HCT116 (cell line): ENCODE data around the gene IGFALS. TPM values are rescaled to one million over a fixed set of nuclear protein-coding genes. Genes with fewer than 3 reads are reported as not detected.

Experiments used
- ATAC-seq: fragments of 200-7000 bp; cut with Tn5 transposase; 2 replicates; pipeline ENCODE4 v1.9.1; 2020; ENCODE audit warnings: mild to moderate bottlenecking, moderate library complexity
- BruUV-seq: library from RNA; stranded (reverse); fragments of 400-500 nt; replicated peaks from 2 replicates; lab custom pipeline; 2021; lab: Mats Ljungman, UMichigan
- CTCF ChIA-PET: fragments of 300-600 bp; sonication (Branson Sonifier 250); formaldehyde crosslinking; loops from one replicate; lab custom pipeline; 2021; ENCODE audit warnings: antibody characterized with exemption; lab: Charles Lee
- POLR2A ChIA-PET: fragments of 300-600, 350-600 bp; sonication (Branson Sonifier 250); formaldehyde crosslinking; loops from one replicate; lab custom pipeline; 2021; ENCODE audit warnings: antibody characterized with exemption; lab: Charles Lee
- RAD21 ChIA-PET, 2 experiments: fragments of 300-600 bp; sonication (Branson Sonifier 250); formaldehyde crosslinking; loops; one replicate each; lab custom pipeline; 2023; ENCODE audit warnings: low total read pairs in 2 of 2; ENCODE audit not compliant: uncharacterized antibody in 2 of 2, unreplicated experiment in 2 of 2, low non-redundant PET in 1 of 2; lab: Charles Lee
- DNase-seq: peaks from one replicate; pipeline ENCODE4 v3.0.0-alpha.2; 2010; ENCODE audit warnings: low read depth, low spot score
- H2AFZ ChIP-seq: fragments of 200-600 bp; shearing (Covaris generic), sonication (generic); 2 replicates; pipeline ENCODE4 v1.6.1; 2017; ENCODE audit warnings: low read depth, mixed run types, mixed read lengths, antibody characterized with exemption, low read length; ENCODE audit not compliant: poor library complexity, severe bottlenecking
- H3K27ac ChIP-seq: 2 replicates; pipeline ENCODE4 v1.5.1; 2012; ENCODE audit warnings: low read depth, low read length
- H3K27me3 ChIP-seq: fragments of 200-600 bp; sonication (generic); 2 replicates; pipeline ENCODE4 v1.6.1; 2016; ENCODE audit warnings: mixed run types, low read length, mixed read lengths; ENCODE audit not compliant: insufficient read depth
- H3K36me3 ChIP-seq, 2 experiments: fragments of 200-500 bp in 1 of 2; fragments of 200-600 bp in 1 of 2; sonication (Bioruptor generic) in 1 of 2; sonication (generic) in 1 of 2; 2 replicates each; pipeline versions ENCODE4 v1.5.1 to v1.6.1; 2014 to 2016; ENCODE audit warnings: low read length in 2 of 2, inconsistent platforms in 1 of 2, mixed read lengths in 1 of 2, mixed run types in 1 of 2; ENCODE audit not compliant: insufficient read depth in 2 of 2, control insufficient read depth in 1 of 2
- H3K4me1 ChIP-seq, 2 experiments: fragments of 200-600 bp in 1 of 2; sonication (generic) in 1 of 2; 2 replicates each; pipeline versions ENCODE4 v1.5.1 to v1.6.1; 2012 to 2017; ENCODE audit warnings: low read length in 2 of 2, inconsistent platforms in 1 of 2, mild to moderate bottlenecking in 1 of 2, mixed read lengths in 1 of 2, mixed run types in 1 of 2, moderate library complexity in 1 of 2; ENCODE audit not compliant: insufficient read depth in 2 of 2, control insufficient read depth in 1 of 2
- H3K4me2 ChIP-seq: fragments of 200-600 bp; sonication (generic); 2 replicates; pipeline ENCODE4 v1.6.1; 2017; ENCODE audit warnings: mixed run types, low read length, mixed read lengths
- H3K4me3 ChIP-seq, 2 experiments: fragments of 200-600 bp in 1 of 2; sonication (generic) in 1 of 2; replicated peaks in 1 of 2; 2 replicates each; pipeline ENCODE4 v1.5.1; 2011 to 2016; ENCODE audit warnings: low read length in 2 of 2, control low read depth in 1 of 2, low read depth in 1 of 2, mild to moderate bottlenecking in 1 of 2, mixed read lengths in 1 of 2, mixed run types in 1 of 2
- H3K79me2 ChIP-seq: fragments of 200-600 bp; sonication (generic); 2 replicates; pipeline ENCODE4 v1.6.1; 2017; ENCODE audit warnings: mild to moderate bottlenecking, mixed run types, low read length, moderate library complexity, mixed read lengths; ENCODE audit not compliant: insufficient read depth
- H3K9ac ChIP-seq: fragments of 200-600 bp; sonication (generic); 2 replicates; pipeline ENCODE4 v1.6.1; 2016; ENCODE audit warnings: low read length, mixed read lengths
- H3K9me2 ChIP-seq: fragments of 200-600 bp; sonication (generic), shearing (Covaris generic); 2 replicates; pipeline ENCODE4 v1.6.1; 2017; ENCODE audit warnings: mixed run types, mild to moderate bottlenecking, moderate library complexity; ENCODE audit not compliant: insufficient read depth
- H3K9me3 ChIP-seq, 2 experiments: fragments of 200-500 bp in 1 of 2; fragments of 200-600 bp in 1 of 2; sonication (Bioruptor generic) in 1 of 2; sonication (generic) in 1 of 2; 2 replicates each; pipeline ENCODE4 v1.6.1; 2014 to 2017; ENCODE audit warnings: low read length in 2 of 2, mixed read lengths in 2 of 2, inconsistent platforms in 1 of 2, low read depth in 1 of 2, mild to moderate bottlenecking in 1 of 2, mixed run types in 1 of 2, moderate library complexity in 1 of 2; ENCODE audit not compliant: control insufficient read depth in 1 of 2, insufficient read depth in 1 of 2
- H4K20me1 ChIP-seq: fragments of 200-600 bp; sonication (generic), shearing (Covaris generic); 2 replicates; pipeline ENCODE4 v1.6.1; 2017; ENCODE audit warnings: mixed run types, mild to moderate bottlenecking, moderate library complexity; ENCODE audit not compliant: insufficient read depth
- CBX3 ChIP-seq: IDR thresholded peaks from 2 replicates; pipeline ENCODE4 v1.6.1; 2012; ENCODE audit warnings: low read depth
- CEBPB ChIP-seq: IDR thresholded peaks from 2 replicates; pipeline ENCODE4 v1.6.1; 2012; ENCODE audit warnings: low read depth
- EGR1 ChIP-seq: IDR thresholded peaks from 2 replicates; pipeline ENCODE4 v1.6.1; 2012; ENCODE audit warnings: low read depth
- FOSL1 ChIP-seq: IDR thresholded peaks from 2 replicates; pipeline ENCODE4 v1.6.1; 2012; ENCODE audit warnings: low read depth
- JUND ChIP-seq: IDR thresholded peaks from 2 replicates; pipeline ENCODE4 v1.6.1; 2012
- POLR2A ChIP-seq: IDR thresholded peaks from 2 replicates; pipeline ENCODE4 v1.7.0; 2011; ENCODE audit warnings: borderline replicate concordance; ENCODE audit not compliant: insufficient read depth, insufficient read length; ENCODE audit errors: extremely low read depth
- POLR2AphosphoS5 ChIP-seq: IDR thresholded peaks from 2 replicates; pipeline ENCODE4 v1.6.1; 2011; ENCODE audit warnings: mild to moderate bottlenecking, low read depth, low read length, moderate library complexity
- RAD21 ChIP-seq: IDR thresholded peaks from 2 replicates; pipeline ENCODE4 v1.6.1; 2012; ENCODE audit warnings: low read depth, mild to moderate bottlenecking
- SIN3A ChIP-seq: IDR thresholded peaks from 2 replicates; pipeline ENCODE4 v1.6.1; 2012; ENCODE audit warnings: low read depth
- SP1 ChIP-seq: IDR thresholded peaks from 2 replicates; pipeline ENCODE4 v1.6.1; 2012; ENCODE audit warnings: low read depth
- ZFX ChIP-seq: fragments of 450-650 bp; IDR thresholded peaks from 2 replicates; pipeline ENCODE4 v1.6.1; 2017
- ZNF274 ChIP-seq: fragments of 200-500 bp; sonication (Bioruptor generic); IDR thresholded peaks from 2 replicates; pipeline ENCODE4 v1.6.1; 2014; ENCODE audit warnings: mild to moderate bottlenecking, low read depth, low read length, inconsistent platforms
- intact Hi-C: fragments of 100-400 bp; cut with micrococcal nuclease; formaldehyde crosslinking; loops from 2 replicates; pipeline ENCODE4 v1.10.0; 2022
- total RNA-seq: library from RNA; stranded (reverse); gene quantifications from one replicate; pipeline ENCODE4 v1.2.1, GENCODE V29; 2021; ENCODE audit not compliant: unreplicated experiment
- TF ChIP-seq, protein P1 (sequence below), 3 experiments: fragments of 200-600 bp in 1 of 3; sonication (generic) in 1 of 3; IDR thresholded peaks in 2 of 3; conservative IDR thresholded peaks in 1 of 3; 2 replicates each; pipeline ENCODE4 v1.5.1; 2012 to 2017; ENCODE audit warnings: low read depth in 2 of 3, low read length in 2 of 3, antibody characterized with exemption in 1 of 3, borderline replicate concordance in 1 of 3, control low read depth in 1 of 3, mild to moderate bottlenecking in 1 of 3, mixed read lengths in 1 of 3, mixed run types in 1 of 3, moderate library complexity in 1 of 3; ENCODE audit not compliant: insufficient read depth in 1 of 3
- TF ChIP-seq, protein P2 (sequence below): IDR thresholded peaks from 2 replicates; pipeline ENCODE4 v1.6.1; 2011; ENCODE audit warnings: mild to moderate bottlenecking, low read length, moderate library complexity; ENCODE audit not compliant: insufficient replicate concordance; ENCODE audit errors: extremely low read depth

The IGFALS gene
- total RNA-seq, 1 experiment from 2014 or later, result 0.10 TPM

GRCh38 chr16:1781758-1782407 is 11.6 kb downstream of the IGFALS start:
- no peak for DNase-seq
- Histone ChIP-seq H3K4me2 (peak overlapping the region; percentile 97), H3K36me3 (peaks cover 0 to 5% of the 10 kb centered on the region in 2 experiments; a peak in 2 of 4 replicates), H3K27me3 (no peaks in the 10 kb centered on the region), H2AFZ (no peak overlapping the region), H3K79me2 (peaks cover 45% of the 10 kb centered on the region), H3K9me3 (no peaks in the 10 kb centered on the region), H4K20me1 (no peaks in the 10 kb centered on the region), H3K4me3 (peak overlapping the region; percentile 79 to 88), H3K9ac (peak overlapping the region; percentile 88), H3K27ac (peak overlapping the region; percentile 78), H3K9me2 (no peaks in the 10 kb centered on the region), H3K4me1 (peaks cover 0 to 22% of the 10 kb centered on the region in 2 experiments; a peak in 3 of 4 replicates)
- ATAC-seq, result peak; percentile 11
- CTCF ChIA-PET, result interaction anchor here (1.0 to 1.2 kb wide), 5 partner anchors 8 to 150 kb away, joined by 3 to 13 read pairs (median 5); partner anchors contain the start of genes EME2, MAPK8IP3 and MRPS34
- BruUV-seq, result no TSS peak
- RAD21 ChIA-PET, result no interaction called here
- POLR2A ChIA-PET, result interaction anchor here (1.1 to 1.4 kb wide), 5 partner anchors 10 to 374 kb away, joined by 4 to 23 read pairs (median 6); partner anchors contain the start of genes EME2, FAHD1, HAGH and MRPS34
- peak; percentile 51; the same call in 1 of the 2 replicates for TF ChIP-seq ZFX
- TF ChIP-seq POLR2AphosphoS5, result peak; percentile 28; the same call in 1 of the 2 replicates
- no peak for TF ChIP-seq FOSL1
- intact Hi-C loops, result loop anchor here (1.0 to 2.0 kb wide), 2 partner anchors 9 to 45 kb away; partner anchors contain the start of genes FAHD1, HAGH and MRPS34

DNA sequence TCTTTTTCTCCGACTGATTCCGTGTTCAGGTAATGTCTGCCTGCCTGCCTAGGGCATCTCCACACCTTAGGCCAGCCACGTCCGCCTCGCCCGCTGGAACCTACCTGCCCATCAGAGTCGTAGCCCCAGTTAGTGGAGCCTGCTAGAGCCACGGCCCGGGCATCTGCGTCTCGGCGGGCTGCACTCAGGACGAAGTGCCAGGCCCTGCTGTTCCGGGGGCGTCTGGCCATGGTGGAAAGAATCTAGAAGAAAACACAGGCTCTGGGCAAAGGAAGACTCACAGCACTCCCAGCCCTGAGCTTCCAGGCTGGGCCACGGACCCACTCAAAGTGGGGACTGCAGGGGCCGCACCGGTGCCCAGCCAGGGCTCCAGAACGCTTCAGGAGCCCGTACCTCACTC is 12.3 kb downstream of the IGFALS start:
- CTCF ChIA-PET, result no interaction called here
- Histone ChIP-seq H3K4me3 (peak overlapping the region; percentile 79 to 88), H3K36me3 (peaks cover 0 to 5% of the 10 kb centered on the region in 2 experiments; a peak in 3 of 4 replicates), H4K20me1 (no peaks in the 10 kb centered on the region), H3K9me2 (no peaks in the 10 kb centered on the region), H3K9me3 (no peaks in the 10 kb centered on the region), H3K27ac (peak overlapping the region; percentile 78), H2AFZ (no peak overlapping the region), H3K4me2 (peak overlapping the region; percentile 97), H3K79me2 (peaks cover 39% of the 10 kb centered on the region), H3K27me3 (no peaks in the 10 kb centered on the region), H3K4me1 (peaks cover 0 to 22% of the 10 kb centered on the region in 2 experiments; a peak in 3 of 4 replicates), H3K9ac (peak overlapping the region; percentile 88)
- ATAC-seq (no peak), DNase-seq (no peak)
- TF ChIP-seq SIN3A (no peak), RAD21 (no peak), CBX3 (no peak), ZNF274 (no peak), SP1 (no peak), POLR2A (no peak), EGR1 (no peak), FOSL1 (no peak), CEBPB (no peak), POLR2AphosphoS5 (no peak), ZFX (no peak), JUND (no peak)
- TF ChIP-seq, protein P1, sequence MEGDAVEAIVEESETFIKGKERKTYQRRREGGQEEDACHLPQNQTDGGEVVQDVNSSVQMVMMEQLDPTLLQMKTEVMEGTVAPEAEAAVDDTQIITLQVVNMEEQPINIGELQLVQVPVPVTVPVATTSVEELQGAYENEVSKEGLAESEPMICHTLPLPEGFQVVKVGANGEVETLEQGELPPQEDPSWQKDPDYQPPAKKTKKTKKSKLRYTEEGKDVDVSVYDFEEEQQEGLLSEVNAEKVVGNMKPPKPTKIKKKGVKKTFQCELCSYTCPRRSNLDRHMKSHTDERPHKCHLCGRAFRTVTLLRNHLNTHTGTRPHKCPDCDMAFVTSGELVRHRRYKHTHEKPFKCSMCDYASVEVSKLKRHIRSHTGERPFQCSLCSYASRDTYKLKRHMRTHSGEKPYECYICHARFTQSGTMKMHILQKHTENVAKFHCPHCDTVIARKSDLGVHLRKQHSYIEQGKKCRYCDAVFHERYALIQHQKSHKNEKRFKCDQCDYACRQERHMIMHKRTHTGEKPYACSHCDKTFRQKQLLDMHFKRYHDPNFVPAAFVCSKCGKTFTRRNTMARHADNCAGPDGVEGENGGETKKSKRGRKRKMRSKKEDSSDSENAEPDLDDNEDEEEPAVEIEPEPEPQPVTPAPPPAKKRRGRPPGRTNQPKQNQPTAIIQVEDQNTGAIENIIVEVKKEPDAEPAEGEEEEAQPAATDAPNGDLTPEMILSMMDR (IDR thresholded peaks at IDR 0.05 in 2 of 3, conservative IDR thresholded peaks at IDR 0.05 in 1 of 3; ENCODE audit: borderline replicate concordance in 1 of 3, insufficient read depth in 1 of 3, low read depth in 2 of 3, low read length in 2 of 3), result no peak
- TF ChIP-seq, protein P2, sequence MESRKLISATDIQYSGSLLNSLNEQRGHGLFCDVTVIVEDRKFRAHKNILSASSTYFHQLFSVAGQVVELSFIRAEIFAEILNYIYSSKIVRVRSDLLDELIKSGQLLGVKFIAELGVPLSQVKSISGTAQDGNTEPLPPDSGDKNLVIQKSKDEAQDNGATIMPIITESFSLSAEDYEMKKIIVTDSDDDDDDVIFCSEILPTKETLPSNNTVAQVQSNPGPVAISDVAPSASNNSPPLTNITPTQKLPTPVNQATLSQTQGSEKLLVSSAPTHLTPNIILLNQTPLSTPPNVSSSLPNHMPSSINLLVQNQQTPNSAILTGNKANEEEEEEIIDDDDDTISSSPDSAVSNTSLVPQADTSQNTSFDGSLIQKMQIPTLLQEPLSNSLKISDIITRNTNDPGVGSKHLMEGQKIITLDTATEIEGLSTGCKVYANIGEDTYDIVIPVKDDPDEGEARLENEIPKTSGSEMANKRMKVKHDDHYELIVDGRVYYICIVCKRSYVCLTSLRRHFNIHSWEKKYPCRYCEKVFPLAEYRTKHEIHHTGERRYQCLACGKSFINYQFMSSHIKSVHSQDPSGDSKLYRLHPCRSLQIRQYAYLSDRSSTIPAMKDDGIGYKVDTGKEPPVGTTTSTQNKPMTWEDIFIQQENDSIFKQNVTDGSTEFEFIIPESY, result no peak
- BruUV-seq, result no TSS peak
- intact Hi-C loops, result no loop called here
- POLR2A ChIA-PET, result no interaction called here
- RAD21 ChIA-PET, result no interaction called here
